ENCODE measurements around the gene ASPM. TPM values are rescaled to one million over a fixed set of nuclear protein-coding genes. Genes with fewer than 3 reads are reported as not detected.

ASPM gene
- total RNA-seq, 2 experiments from 2014 or later: 26.4 to 27.6 TPM

DNA sequence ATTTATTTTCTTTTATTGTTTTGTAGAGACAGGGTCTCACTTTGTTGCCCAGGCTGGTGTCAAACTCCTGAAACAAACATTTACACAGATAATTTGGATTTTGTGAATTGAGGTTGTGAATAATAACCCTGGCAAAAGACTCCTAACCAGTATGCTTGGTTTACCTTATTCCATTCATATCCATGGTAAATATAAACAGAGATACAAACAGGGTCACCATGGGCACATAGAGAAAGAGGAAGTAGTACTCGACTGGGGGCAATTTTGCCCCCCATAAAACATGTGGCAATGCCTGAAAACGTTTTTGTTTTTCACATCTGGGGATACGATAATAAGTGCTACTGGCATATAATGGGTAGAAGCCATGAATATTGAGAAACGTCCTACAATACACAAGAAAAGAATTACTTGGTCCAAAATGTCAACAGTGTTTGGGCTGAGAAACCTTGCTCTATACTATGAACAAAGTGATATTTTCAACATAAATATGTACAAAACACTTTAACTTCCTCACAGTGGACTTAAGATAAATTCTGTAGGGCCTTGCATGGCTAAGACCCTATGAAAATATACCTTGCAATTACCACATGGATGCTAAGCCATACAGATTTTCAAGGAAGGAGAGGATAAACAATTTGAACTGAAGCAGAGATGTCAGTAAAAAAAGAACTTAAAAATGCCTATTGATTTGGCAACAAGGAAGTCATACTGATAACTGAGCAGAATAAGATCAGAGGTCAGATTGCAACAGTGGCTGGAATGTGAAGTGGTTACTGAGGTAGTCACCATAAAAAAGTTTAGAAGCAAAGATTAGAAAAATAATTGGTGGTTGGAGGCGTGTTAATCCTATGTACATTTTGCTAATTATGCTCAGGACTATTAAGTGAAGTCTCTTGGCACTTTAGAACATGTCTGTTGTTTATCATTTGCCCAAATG, 27.4 kb upstream of the ASPM start:
- H3K4me3 Mint-ChIP-seq: no peak overlapping the region
- H3K36me3 Mint-ChIP-seq (ENCODE audit: low read depth): peaks cover 12% of the 10 kb centered on the region
- CTCF ChIA-PET: no interaction called here
- no peaks in the 10 kb centered on the region for H3K27me3 Mint-ChIP-seq (ENCODE audit: low read depth)
- no peaks in the 10 kb centered on the region for H3K9me3 Mint-ChIP-seq
- DNase-seq: no peak
- intact Hi-C loops (cut with micrococcal nuclease): no loop called here
- no peak overlapping the region for H3K27ac Mint-ChIP-seq
- H3K4me1 Mint-ChIP-seq (ENCODE audit: low read depth): no peaks in the 10 kb centered on the region

DNA sequence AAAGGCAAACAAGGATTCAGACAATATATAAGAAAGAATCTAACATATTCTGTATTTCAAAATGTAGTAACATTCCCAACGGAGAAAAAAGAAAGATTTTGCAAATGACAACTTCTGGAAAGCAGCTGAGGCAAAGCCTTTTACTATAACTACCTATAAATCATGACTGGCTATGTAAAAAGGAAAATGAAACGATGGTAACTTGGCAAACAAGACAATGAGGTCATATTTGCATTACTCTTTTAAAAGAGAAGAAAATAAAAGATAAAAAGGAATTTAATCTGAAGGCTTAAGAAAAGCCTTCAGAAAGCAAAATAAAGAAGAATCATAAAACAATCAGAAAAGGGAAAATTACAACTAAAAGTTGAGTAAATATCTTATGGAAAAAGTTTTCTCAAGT, 25.1 kb upstream of the ASPM start:
- H3K27ac Mint-ChIP-seq: no peak overlapping the region
- H3K36me3 Mint-ChIP-seq (ENCODE audit: low read depth): peaks cover 13% of the 10 kb centered on the region
- no peak for DNase-seq
- H3K4me3 Mint-ChIP-seq: no peak overlapping the region
- CTCF ChIA-PET: no interaction called here
- no peaks in the 10 kb centered on the region for H3K4me1 Mint-ChIP-seq (ENCODE audit: low read depth)
- H3K27me3 Mint-ChIP-seq (ENCODE audit: low read depth): no peaks in the 10 kb centered on the region
- H3K9me3 Mint-ChIP-seq: no peaks in the 10 kb centered on the region
- intact Hi-C loops (cut with micrococcal nuclease): no loop called here

- Mint-ChIP-seq H3K36me3 (ENCODE audit: low read depth) (peaks cover 13% of the 10 kb centered on the region), H3K4me1 (ENCODE audit: low read depth) (no peaks in the 10 kb centered on the region), H3K9me3 (no peaks in the 10 kb centered on the region), H3K27me3 (ENCODE audit: low read depth) (no peaks in the 10 kb centered on the region), H3K27ac (no peak overlapping the region), H3K4me3 (no peak overlapping the region)
- intact Hi-C loops (cut with micrococcal nuclease): no loop called here
- no peak for DNase-seq
- CTCF ChIA-PET: no interaction called here
Measured at GRCh38 chr1:197170538-197170937, 24.1 kb upstream of the ASPM start.

GRCh38 chr1:197159461-197159860, 13.0 kb upstream of the ASPM start:
- DNase-seq: no peak
- H3K9me3 Mint-ChIP-seq: no peaks in the 10 kb centered on the region
- H3K27ac Mint-ChIP-seq: no peak overlapping the region
- intact Hi-C loops (cut with micrococcal nuclease): no loop called here
- no peak overlapping the region for H3K4me3 Mint-ChIP-seq
- CTCF ChIA-PET: interaction anchor here (1.4 kb wide), 1 partner anchor 21 kb away, joined by 3 read pairs; no protein-coding TSS in a partner anchor
- no peaks in the 10 kb centered on the region for H3K27me3 Mint-ChIP-seq (ENCODE audit: low read depth)
- peaks cover 16% of the 10 kb centered on the region for H3K36me3 Mint-ChIP-seq (ENCODE audit: low read depth)
- no peaks in the 10 kb centered on the region for H3K4me1 Mint-ChIP-seq (ENCODE audit: low read depth)

GRCh38 chr1:197156692-197157091, 10.2 kb upstream of the ASPM start:
- CTCF ChIA-PET: no interaction called here
- peaks cover 12% of the 10 kb centered on the region for H3K36me3 Mint-ChIP-seq (ENCODE audit: low read depth)
- intact Hi-C loops (cut with micrococcal nuclease): no loop called here
- H3K4me1 Mint-ChIP-seq (ENCODE audit: low read depth): no peaks in the 10 kb centered on the region
- no peaks in the 10 kb centered on the region for H3K27me3 Mint-ChIP-seq (ENCODE audit: low read depth)
- no peak overlapping the region for H3K4me3 Mint-ChIP-seq
- no peak overlapping the region for H3K27ac Mint-ChIP-seq
- H3K9me3 Mint-ChIP-seq: no peaks in the 10 kb centered on the region
- no peak for DNase-seq

GRCh38 chr1:197152662-197153061, 6.2 kb upstream of the ASPM start:
- no peak overlapping the region for H3K27ac Mint-ChIP-seq
- no peaks in the 10 kb centered on the region for H3K27me3 Mint-ChIP-seq (ENCODE audit: low read depth)
- no peaks in the 10 kb centered on the region for H3K36me3 Mint-ChIP-seq (ENCODE audit: low read depth)
- H3K4me3 Mint-ChIP-seq: no peak overlapping the region
- intact Hi-C loops (cut with micrococcal nuclease): no loop called here
- no peaks in the 10 kb centered on the region for H3K4me1 Mint-ChIP-seq (ENCODE audit: low read depth)
- no peak for DNase-seq
- CTCF ChIA-PET: no interaction called here
- H3K9me3 Mint-ChIP-seq: no peaks in the 10 kb centered on the region

DNA sequence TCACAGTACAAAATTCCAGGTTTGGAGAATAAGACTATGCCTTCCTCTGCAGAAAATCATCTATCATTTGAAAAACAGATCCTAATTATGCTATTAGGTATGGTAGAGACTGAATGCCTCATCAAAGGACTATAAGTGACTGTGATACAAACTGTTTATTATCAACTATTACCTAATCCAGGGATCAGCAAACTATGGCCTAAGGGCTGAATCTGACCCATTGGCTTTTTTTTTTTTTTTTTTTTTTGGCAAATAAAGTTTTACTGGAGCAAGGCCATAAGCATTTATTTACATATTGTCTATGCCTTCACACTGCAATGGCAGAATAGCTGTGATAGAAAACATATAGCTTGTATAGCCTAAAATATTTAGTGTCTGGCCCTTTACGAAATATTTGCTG, 4.7 kb upstream of the ASPM start:
- DNase-seq: no peak
- Mint-ChIP-seq H3K9me3 (no peaks in the 10 kb centered on the region), H3K27me3 (ENCODE audit: low read depth) (no peaks in the 10 kb centered on the region), H3K4me1 (ENCODE audit: low read depth) (no peaks in the 10 kb centered on the region), H3K36me3 (ENCODE audit: low read depth) (peaks cover 2% of the 10 kb centered on the region), H3K4me3 (no peak overlapping the region), H3K27ac (no peak overlapping the region)
- intact Hi-C loops (cut with micrococcal nuclease): no loop called here
- CTCF ChIA-PET: no interaction called here

- CTCF ChIA-PET: no interaction called here
- Mint-ChIP-seq H3K4me1 (ENCODE audit: low read depth) (no peaks in the 10 kb centered on the region), H3K27ac (no peak overlapping the region), H3K27me3 (ENCODE audit: low read depth) (peaks cover 2% of the 10 kb centered on the region), H3K9me3 (no peaks in the 10 kb centered on the region), H3K4me3 (no peak overlapping the region), H3K36me3 (ENCODE audit: low read depth) (peaks cover 5% of the 10 kb centered on the region)
- DNase-seq: no peak
- intact Hi-C loops (cut with micrococcal nuclease): no loop called here
Measured at GRCh38 chr1:197150336-197151005, 4.0 kb upstream of the ASPM start.

DNA sequence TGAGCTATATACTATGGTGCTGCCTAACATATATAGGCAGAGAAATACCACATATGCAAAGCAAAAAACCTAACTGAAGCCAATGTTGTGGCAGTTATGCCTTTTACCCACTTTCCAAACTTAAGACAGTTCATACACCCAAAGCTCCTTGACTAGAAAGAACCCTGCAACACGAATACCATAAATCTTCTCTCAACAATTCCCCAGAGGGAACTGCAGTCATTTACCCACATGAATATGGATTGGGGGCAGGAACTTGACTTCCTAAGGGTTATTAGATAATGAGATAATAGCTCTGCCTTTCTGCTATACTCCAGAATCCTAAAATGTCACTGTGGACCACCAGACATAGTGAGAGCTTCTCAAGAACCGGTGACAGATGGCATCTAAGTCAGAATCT, 2.9 kb upstream of the ASPM start:
- Mint-ChIP-seq H3K36me3 (ENCODE audit: low read depth) (peaks cover 5% of the 10 kb centered on the region), H3K9me3 (no peaks in the 10 kb centered on the region), H3K4me1 (ENCODE audit: low read depth) (no peaks in the 10 kb centered on the region), H3K27ac (no peak overlapping the region), H3K4me3 (no peak overlapping the region), H3K27me3 (ENCODE audit: low read depth) (peaks cover 2% of the 10 kb centered on the region)
- no peak for DNase-seq
- intact Hi-C loops (cut with micrococcal nuclease): loop anchor here (5.0 to 10.0 kb wide), 2 partner anchors 325 to 628 kb away; partner anchors contain the start of gene DENND1B
- CTCF ChIA-PET: interaction anchor here (1.4 kb wide), 1 partner anchor 31 kb away, joined by 3 read pairs; no protein-coding TSS in a partner anchor

GRCh38 chr1:197145446-197146024, 934 bp downstream of the ASPM start:
- CTCF ChIA-PET: no interaction called here
- intact Hi-C loops (cut with micrococcal nuclease): loop anchor here (2.0 to 10.0 kb wide), 4 partner anchors 45 to 757 kb away; partner anchors contain the start of genes C1orf53 and DENND1B
- peaks cover 19% of the 10 kb centered on the region for H3K27me3 Mint-ChIP-seq (ENCODE audit: low read depth)
- H3K36me3 Mint-ChIP-seq (ENCODE audit: low read depth): peaks cover 17% of the 10 kb centered on the region
- no peak for DNase-seq
- H3K9me3 Mint-ChIP-seq: no peaks in the 10 kb centered on the region
- H3K4me3 Mint-ChIP-seq: peak overlapping the region; percentile 85
- H3K4me1 Mint-ChIP-seq (ENCODE audit: low read depth): no peaks in the 10 kb centered on the region
- H3K27ac Mint-ChIP-seq: peak overlapping the region; percentile 93

DNA sequence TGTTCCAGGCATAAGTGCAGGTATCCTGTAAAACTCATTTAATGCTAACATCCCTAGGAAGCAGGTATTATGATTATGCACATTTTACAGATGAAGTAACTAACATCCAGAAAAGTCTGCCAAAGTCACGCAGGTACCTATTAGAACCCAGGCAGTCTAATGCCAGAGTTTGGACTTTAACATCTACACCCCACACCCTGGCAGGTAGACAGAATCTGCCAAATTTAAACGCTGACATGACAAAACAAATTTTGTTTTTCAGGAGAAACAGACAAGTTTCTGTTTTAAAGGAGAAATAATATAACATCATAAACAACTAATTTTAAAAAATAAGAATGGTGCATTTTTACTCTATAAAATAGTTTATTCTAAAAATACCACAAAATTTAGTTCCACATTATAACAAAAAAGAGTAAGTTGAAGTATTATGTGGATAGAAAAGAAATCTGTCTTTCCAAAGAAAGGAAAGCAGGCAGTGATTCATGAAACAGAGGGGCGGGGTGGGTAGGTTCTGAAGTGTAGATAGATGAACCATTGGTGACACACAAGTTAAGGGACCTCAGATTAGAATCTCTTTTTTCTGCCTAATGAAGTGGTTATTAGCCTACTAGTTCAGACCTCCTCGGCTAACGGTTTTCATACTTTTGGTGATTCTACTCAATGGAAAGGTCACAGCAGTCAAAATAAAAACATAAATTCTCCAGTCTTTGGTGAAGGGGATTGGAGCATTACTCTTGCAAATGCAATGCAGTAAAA, 1.7 kb downstream of the ASPM start:
- CTCF ChIA-PET: no interaction called here
- Mint-ChIP-seq H3K27ac (no peak overlapping the region), H3K36me3 (ENCODE audit: low read depth) (peaks cover 17% of the 10 kb centered on the region), H3K9me3 (no peaks in the 10 kb centered on the region), H3K4me3 (peak overlapping the region; percentile 85), H3K27me3 (ENCODE audit: low read depth) (peaks cover 19% of the 10 kb centered on the region), H3K4me1 (ENCODE audit: low read depth) (no peaks in the 10 kb centered on the region)
- DNase-seq: peak; percentile 18
- intact Hi-C loops (cut with micrococcal nuclease): loop anchor here (5.0 to 10.0 kb wide), 2 partner anchors 320 to 633 kb away; partner anchors contain the start of gene DENND1B

GRCh38 chr1:197143276-197143675, 3.2 kb downstream of the ASPM start:
- Mint-ChIP-seq H3K36me3 (ENCODE audit: low read depth) (peaks cover 17% of the 10 kb centered on the region), H3K4me3 (no peak overlapping the region), H3K27ac (no peak overlapping the region), H3K4me1 (ENCODE audit: low read depth) (no peaks in the 10 kb centered on the region), H3K27me3 (ENCODE audit: low read depth) (peaks cover 19% of the 10 kb centered on the region), H3K9me3 (no peaks in the 10 kb centered on the region)
- CTCF ChIA-PET: no interaction called here
- intact Hi-C loops (cut with micrococcal nuclease): loop anchor here (10.0 kb wide), 1 partner anchor 318 kb away; no protein-coding TSS in a partner anchor
- no peak for DNase-seq
